ENCODE measurements around the gene APOBR.
A peak's percentile ranks its signal among the peaks of the same experiment; 100 is the strongest.
"Not testable (repeated sequence)": the region's sequence is repeated elsewhere in the genome, so short reads cannot be mapped to it uniquely, and the experiment has no call there.

The APOBR gene

DNA sequence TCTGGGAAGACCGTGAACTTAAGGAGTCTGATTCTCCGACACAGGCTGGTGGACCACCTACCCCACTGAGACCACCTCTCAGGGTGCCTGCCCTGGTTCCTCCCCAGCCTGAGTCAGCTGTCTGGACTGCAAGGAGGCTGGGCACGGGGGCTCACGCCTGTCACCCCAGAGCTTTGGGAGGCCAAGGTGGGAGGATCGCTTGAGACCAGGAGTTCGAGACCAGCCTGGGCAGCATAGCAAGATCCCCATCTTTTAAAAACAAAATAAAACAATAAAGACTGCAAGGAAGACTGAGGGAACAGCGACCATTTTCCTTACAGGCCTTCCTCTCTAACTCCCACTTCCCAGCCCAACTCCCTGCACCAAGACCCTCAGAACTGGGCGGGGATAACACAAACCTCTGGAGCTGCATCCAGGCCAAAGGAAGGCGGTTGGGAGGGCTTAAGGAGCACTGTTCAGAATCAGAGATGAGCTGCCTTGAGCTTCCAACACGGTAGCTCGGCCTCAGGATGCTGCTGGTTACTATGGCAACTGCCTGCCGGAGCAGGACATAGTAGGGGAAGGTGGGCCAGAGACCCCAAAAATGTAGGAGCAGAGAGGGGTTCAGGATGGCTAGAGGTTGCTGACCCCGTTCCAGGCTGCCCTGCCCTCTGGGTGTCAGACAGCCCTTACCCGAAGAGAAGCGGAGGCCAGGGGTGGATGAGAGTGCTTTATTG, 4.4 kb downstream of the APOBR start:
- no peak for DNase-seq

GRCh38 chr16:28499854-28500253, 5.4 kb downstream of the APOBR start:
- no peak for DNase-seq

GRCh38 chr16:28500476-28501180, 6.2 kb downstream of the APOBR start:
- not testable (repeated sequence) for DNase-seq

DNA sequence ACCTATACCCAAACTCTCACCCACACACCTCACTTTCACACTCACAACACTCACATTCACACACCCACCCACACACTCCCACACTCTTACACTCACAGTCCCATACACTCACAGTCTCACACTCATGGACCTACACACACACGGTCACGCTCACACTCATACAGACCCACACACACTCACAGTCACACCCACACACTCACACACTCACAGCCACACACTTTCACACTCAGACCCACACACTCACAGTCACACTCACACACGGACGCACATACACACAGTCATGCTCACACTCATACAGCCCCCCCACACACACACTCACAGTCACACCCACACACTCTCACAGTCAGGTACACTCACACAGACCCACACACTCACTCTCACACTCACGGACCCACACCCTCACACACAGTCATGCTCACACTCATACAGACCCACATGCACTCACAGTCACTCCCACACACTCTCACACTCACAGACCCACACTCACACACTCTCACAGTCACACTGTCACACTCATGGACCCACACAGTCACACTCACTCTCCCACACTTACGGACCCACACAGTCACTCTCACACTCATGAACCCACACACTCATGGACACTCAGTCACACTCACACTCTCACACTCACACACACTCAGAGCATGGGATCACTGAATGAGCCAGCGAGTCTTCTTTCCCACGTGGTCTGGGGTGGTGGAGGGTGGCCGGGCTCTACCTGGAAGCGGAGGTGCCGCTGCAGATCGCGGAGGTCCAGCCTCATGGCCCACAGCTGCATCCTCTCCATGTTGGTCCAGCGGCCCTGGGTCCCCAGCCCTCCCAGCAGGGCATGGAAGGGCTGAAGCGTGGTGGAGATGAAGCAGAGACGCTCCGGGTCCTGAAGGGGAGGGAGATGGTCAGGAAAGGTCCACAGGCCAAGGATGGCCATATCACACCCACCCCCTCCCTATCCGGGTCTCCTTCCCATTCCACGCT, 7.1 kb downstream of the APOBR start:
- no peak for DNase-seq

DNA sequence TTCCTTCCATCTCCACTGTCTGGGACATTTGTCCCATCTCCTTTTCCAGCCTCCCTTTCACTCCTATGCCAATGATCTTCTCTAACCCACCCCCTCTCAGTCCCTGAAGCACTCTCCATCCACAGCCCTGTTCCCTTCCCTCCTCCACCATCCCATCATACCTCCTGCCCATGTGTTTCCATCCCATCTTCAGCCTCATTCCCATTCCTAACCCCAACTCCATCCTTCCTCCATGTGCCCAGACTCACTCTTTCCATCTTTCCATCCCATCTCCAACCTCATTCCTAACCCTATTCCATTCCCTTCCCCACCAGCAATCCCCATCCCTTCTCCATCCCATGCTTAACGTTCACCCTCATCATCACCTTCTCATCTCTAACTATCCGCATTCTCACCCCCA, 7.8 kb downstream of the APOBR start:
- no peak for DNase-seq

- DNase-seq, result no peak
These were observed 9.2 kb downstream of the APOBR start for GRCh38 chr16:28503470-28504259.

- peak in 2 of 3 experiments; percentile 26 to 75 for DNase-seq
These were observed 10.4 kb downstream of the APOBR start for GRCh38 chr16:28504707-28505404.

- DNase-seq, result peak in 1 of 3 experiments; percentile 28
These were observed 11.2 kb downstream of the APOBR start for GRCh38 chr16:28505489-28506137.

GRCh38 chr16:28511031-28511430, 16.6 kb downstream of the APOBR start:
- DNase-seq, result no peak

- no peak for DNase-seq
These were observed 17.7 kb downstream of the APOBR start for GRCh38 chr16:28511801-28512789.

GRCh38 chr16:28513484-28514181, 19.2 kb downstream of the APOBR start:
- DNase-seq, result no peak

DNA sequence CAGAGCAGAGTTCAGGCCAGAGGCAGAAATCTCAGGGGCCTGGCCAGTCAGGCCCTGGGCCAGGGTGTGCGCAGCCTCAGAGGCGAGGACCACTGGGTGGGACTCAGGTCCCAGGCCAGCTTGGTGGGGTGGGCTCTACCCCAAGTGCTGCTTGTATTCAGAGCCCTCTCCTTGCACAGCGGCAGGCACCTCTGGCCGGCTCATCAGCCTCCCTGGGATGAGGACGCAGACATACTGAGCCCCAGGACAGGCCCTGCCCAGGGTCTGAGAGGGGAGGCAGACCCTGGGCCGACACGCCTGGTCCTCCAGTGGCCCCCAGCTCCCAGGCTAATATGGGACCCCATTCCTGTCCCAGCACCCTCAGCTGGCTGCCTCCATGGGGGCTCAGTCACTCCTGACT, 19.8 kb downstream of the APOBR start:
- DNase-seq, result no peak

- no peak for DNase-seq
These were observed 26.2 kb downstream of the APOBR start for GRCh38 chr16:28520672-28521071.

DNA sequence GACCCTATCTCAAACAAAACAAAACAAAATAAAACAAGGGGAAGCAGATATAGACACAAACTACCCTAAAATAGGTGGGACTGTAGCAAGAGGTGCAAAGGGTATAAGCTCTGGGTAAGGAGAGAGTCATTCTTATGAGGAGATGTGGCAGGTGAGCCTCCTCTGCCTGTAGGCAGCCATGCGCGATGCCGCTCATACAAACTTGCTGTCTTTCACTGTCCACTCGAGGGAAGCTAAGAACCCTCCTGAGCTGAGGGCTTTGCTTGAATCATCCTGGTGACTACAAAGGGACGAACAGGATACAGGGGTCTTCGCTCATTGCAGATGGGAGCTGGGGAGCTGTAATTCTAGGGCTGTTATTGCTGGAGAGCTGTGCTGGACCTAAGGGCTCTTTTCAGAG, 27.0 kb downstream of the APOBR start:
- no peak for DNase-seq

GRCh38 chr16:28522792-28523191, 28.3 kb downstream of the APOBR start:
- DNase-seq, result no peak

- DNase-seq, result no peak
These were observed 30.3 kb downstream of the APOBR start for GRCh38 chr16:28524681-28525171.

DNA sequence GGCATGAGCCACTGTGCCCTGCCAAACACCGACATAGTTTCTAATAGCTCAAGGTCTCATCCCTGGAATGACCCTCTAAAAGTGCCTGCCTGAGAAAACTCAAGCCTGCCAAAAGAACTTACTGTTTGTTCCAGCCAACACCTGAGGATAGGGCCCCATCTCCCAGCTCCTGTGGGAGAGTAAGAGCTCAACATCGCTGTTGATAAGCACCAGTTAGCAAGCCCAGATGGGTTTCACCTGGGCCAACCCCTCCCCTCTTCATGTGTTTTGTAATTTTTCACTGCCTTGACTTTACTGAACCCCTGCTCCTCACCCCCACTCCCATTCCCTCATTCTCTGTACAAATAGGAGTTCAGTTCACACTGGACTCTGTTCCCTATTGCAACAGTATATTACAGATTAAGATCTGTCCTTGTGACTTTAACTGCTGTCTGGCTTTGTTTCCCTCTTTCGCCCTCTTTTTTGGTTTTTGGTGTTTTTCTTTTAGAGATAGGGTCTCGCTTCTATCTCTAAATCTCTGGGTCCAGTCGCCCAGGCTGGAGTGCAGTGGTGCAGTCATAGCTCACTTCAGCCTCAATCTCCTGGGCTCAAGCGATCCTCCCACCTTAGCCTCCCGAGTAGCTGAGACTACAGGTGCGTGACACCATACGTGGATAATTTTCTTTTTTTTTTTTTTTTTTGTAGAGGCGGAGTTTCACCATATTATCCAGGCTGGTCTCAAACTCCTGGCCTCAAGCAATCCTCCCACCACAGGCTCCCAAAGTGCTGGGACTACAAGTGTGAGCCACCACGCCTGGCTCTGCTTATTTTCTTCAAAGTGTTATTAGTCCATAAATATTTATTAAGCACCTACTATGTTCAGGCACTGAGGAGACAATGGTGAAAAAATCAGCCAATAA, 32.0 kb downstream of the APOBR start:
- no peak for DNase-seq
